Measurements from ENCODE around the gene SEPSECS. TPM values are rescaled to one million over a fixed set of nuclear protein-coding genes. Genes with fewer than 3 reads are reported as not detected.

The SEPSECS gene
- total RNA-seq, 2 donors from 2014 or later = 13.1 to 16.3 TPM

DNA sequence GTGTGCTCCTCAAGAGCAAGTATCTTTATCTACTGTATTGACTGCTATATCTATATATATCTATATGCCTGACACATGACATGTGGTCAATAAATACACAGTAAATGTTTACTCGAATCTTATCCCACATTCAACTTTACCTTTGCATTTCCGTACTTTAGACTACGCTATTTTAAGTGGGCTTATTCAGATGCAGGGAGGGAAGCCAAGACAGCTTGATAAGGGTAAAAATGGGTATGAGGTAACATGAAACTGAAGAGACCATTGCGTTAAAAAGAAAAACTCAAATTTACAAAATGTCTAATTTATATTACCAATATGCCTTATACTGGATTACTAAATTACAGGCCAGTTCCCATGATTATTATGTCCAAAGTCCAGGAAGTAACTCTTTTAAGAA, 17.8 kb downstream of the SEPSECS start:
- no peaks in the 10 kb centered on the region for H3K9me3 ChIP-seq
- intact Hi-C loops (cut with DNase I) = loop anchor here (5.0 to 10.0 kb wide), 2 partner anchors 238 to 495 kb away; no protein-coding TSS in a partner anchor
- no peaks in the 10 kb centered on the region for H3K36me3 ChIP-seq
- no peaks in the 10 kb centered on the region for H3K27me3 ChIP-seq
- H3K9ac ChIP-seq (ENCODE audit: low read depth in 2 of 2, low read length in 2 of 2) = no peak overlapping the region
- H3K4me3 ChIP-seq = no peak overlapping the region
- H3K4me1 ChIP-seq = no peaks in the 10 kb centered on the region
- TF ChIP-seq, protein P1, sequence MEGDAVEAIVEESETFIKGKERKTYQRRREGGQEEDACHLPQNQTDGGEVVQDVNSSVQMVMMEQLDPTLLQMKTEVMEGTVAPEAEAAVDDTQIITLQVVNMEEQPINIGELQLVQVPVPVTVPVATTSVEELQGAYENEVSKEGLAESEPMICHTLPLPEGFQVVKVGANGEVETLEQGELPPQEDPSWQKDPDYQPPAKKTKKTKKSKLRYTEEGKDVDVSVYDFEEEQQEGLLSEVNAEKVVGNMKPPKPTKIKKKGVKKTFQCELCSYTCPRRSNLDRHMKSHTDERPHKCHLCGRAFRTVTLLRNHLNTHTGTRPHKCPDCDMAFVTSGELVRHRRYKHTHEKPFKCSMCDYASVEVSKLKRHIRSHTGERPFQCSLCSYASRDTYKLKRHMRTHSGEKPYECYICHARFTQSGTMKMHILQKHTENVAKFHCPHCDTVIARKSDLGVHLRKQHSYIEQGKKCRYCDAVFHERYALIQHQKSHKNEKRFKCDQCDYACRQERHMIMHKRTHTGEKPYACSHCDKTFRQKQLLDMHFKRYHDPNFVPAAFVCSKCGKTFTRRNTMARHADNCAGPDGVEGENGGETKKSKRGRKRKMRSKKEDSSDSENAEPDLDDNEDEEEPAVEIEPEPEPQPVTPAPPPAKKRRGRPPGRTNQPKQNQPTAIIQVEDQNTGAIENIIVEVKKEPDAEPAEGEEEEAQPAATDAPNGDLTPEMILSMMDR (IDR thresholded peaks at IDR 0.05) = no peak
- no peak for DNase-seq
- H3K27ac ChIP-seq = no peak overlapping the region

DNA sequence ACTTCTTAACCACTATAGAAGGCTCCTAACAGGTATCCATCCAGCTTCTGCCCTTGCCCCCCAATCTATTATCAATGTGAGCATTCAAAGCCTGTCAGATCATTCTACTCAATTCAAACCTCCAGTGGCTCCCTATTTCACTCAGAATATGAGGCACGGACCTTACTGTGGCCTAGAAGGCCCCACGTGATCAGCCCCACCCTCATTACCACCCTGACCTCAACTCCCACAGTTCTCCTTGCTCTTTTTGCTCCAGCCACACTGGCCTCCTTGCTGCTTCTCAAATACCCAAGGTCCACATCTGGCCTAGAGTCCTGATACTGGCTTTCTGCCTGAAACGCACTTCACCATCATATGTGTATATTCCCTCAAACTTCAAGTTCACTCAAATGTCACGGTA, 18.7 kb downstream of the SEPSECS start:
- intact Hi-C loops (cut with DNase I) = loop anchor here (5.0 to 10.0 kb wide), 2 partner anchors 237 to 494 kb away; no protein-coding TSS in a partner anchor
- no peaks in the 10 kb centered on the region for H3K27me3 ChIP-seq
- TF ChIP-seq, protein P1 (IDR thresholded peaks at IDR 0.05) = no peak
- no peaks in the 10 kb centered on the region for H3K36me3 ChIP-seq
- no peak for DNase-seq
- no peak overlapping the region for H3K9ac ChIP-seq (ENCODE audit: low read depth in 2 of 2, low read length in 2 of 2)
- no peak overlapping the region for H3K27ac ChIP-seq
- H3K4me1 ChIP-seq = no peaks in the 10 kb centered on the region
- no peak overlapping the region for H3K4me3 ChIP-seq
- H3K9me3 ChIP-seq = no peaks in the 10 kb centered on the region

DNA sequence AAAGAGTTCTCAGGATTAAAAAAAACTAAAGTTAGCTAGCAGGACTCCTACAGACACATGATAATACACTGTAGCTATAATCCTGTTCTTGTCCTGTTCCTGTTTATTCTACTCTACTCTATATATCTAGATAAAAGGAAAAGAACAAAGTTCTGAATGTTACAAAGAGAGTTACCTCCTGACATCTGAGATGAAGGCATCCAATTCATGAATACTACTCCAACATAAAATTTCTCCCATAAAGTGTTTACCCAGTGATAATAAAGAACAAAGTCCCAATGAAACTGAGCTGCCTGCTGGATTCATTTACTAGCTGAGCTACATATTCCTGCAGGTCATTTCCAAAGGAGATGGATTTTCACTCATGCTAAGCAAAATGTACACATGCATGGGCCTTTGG, 27.1 kb downstream of the SEPSECS start:
- Histone ChIP-seq H3K27me3 (no peaks in the 10 kb centered on the region), H3K4me3 (no peak overlapping the region), H3K9me3 (no peaks in the 10 kb centered on the region), H3K36me3 (no peaks in the 10 kb centered on the region), H3K27ac (no peak overlapping the region), H3K4me1 (no peaks in the 10 kb centered on the region), H3K9ac (ENCODE audit: low read depth in 2 of 2, low read length in 2 of 2) (no peak overlapping the region)
- TF ChIP-seq, protein P1 (IDR thresholded peaks at IDR 0.05) = no peak
- intact Hi-C loops (cut with DNase I) = no loop called here
- no peak for DNase-seq

DNA sequence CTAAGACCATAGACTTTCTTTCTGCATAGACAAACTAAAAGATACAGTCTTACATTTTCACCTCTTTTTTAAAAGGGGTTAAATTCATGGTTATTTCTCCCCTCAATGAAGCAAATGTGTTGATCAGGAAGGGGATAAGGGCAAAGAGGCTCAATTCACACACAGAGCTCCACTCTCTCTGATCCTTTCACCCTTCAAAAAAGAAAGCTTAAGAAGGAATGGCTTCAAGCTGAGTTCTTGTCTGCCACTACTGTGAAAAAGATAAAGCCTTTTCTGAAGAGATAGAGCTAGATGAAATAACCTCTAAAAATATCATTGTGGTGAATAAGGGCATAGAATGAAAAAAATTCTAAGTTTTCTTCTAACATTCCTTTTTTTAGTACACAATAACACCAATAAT, 28.3 kb downstream of the SEPSECS start:
- TF ChIP-seq, protein P1 (IDR thresholded peaks at IDR 0.05) = no peak
- Histone ChIP-seq H3K4me1 (no peaks in the 10 kb centered on the region), H3K9ac (ENCODE audit: low read depth in 2 of 2, low read length in 2 of 2) (no peak overlapping the region), H3K27me3 (no peaks in the 10 kb centered on the region), H3K36me3 (no peaks in the 10 kb centered on the region), H3K9me3 (no peaks in the 10 kb centered on the region), H3K4me3 (no peak overlapping the region), H3K27ac (no peak overlapping the region)
- intact Hi-C loops (cut with DNase I) = no loop called here
- no peak for DNase-seq

DNA sequence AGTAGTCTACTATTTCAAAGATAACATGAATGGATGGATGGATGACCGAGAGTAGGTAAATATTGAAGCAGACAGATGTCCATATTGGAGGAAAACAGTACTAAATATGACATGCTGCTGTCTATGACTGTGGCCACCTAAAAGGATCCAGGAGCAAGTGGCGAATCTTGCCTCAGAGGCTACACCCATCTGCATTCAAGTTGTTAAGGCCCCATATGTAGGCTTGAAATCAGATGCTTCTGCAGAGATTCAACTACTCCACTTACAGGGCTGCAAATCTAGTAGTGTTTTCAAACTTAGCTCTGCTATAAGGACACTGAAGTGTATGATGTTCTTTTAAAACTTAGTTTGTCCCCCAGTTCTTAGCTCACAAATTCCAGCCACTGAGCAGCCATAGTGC, 28.9 kb downstream of the SEPSECS start:
- Histone ChIP-seq H3K27ac (no peak overlapping the region), H3K36me3 (no peaks in the 10 kb centered on the region), H3K4me3 (no peak overlapping the region), H3K27me3 (no peaks in the 10 kb centered on the region), H3K4me1 (no peaks in the 10 kb centered on the region), H3K9ac (ENCODE audit: low read depth in 2 of 2, low read length in 2 of 2) (no peak overlapping the region), H3K9me3 (no peaks in the 10 kb centered on the region)
- intact Hi-C loops (cut with DNase I) = no loop called here
- no peak for DNase-seq
- TF ChIP-seq, protein P1 (IDR thresholded peaks at IDR 0.05) = no peak

Data from colonic mucosa (tissue), 4 donors.